GM06990 (cell line): ENCODE results near the gene HES5.
A peak's percentile ranks its signal among the peaks of the same experiment; 100 is the strongest.

ENCODE experiments used
- DNase-seq: peaks from one replicate; pipeline ENCODE4 v3.0.0-alpha.2; 2011; ENCODE audit not compliant: insufficient read length; ENCODE audit errors: extremely low read depth
- H3K27me3 ChIP-seq: replicated peaks from 2 replicates; pipeline ENCODE4 v1.6.0; 2011; ENCODE audit warnings: low read length; ENCODE audit not compliant: control insufficient read depth, insufficient read depth
- H3K36me3 ChIP-seq: 2 replicates; pipeline ENCODE4 v1.5.1; 2011; ENCODE audit warnings: low read length; ENCODE audit not compliant: control insufficient read depth, insufficient read depth
- H3K4me3 ChIP-seq: replicated peaks from 2 replicates; pipeline ENCODE4 v1.5.1; 2011; ENCODE audit warnings: low read depth, mild to moderate bottlenecking, control low read depth, low read length
- CTCF ChIP-seq: IDR thresholded peaks from 2 replicates; pipeline ENCODE4 v1.5.1; 2011; ENCODE audit warnings: low read length, control low read depth, mild to moderate bottlenecking, inconsistent platforms; ENCODE audit not compliant: insufficient read depth, poor library complexity, severe bottlenecking

Gene HES5

GRCh38 chr1:2528966-2529783, 888 bp downstream of the HES5 start:
- Histone ChIP-seq H3K36me3 (no peaks in the 10 kb centered on the region), H3K27me3 (peaks cover 2% of the 10 kb centered on the region; the same call in 1 of the 2 replicates), H3K4me3 (peak overlapping the region; percentile 26)
- peak; percentile 38 for TF ChIP-seq CTCF
- no peak for DNase-seq

- Histone ChIP-seq H3K4me3 (no peak overlapping the region), H3K27me3 (peaks cover 2% of the 10 kb centered on the region; the same call in 1 of the 2 replicates)
- DNase-seq = no peak
These were observed 1.5 kb downstream of the HES5 start for GRCh38 chr1:2528611-2528965.

GRCh38 chr1:2528016-2528415, 2.0 kb downstream of the HES5 start:
- no peaks in the 10 kb centered on the region for H3K36me3 ChIP-seq
- TF ChIP-seq CTCF = no peak
- DNase-seq = no peak
- H3K27me3 ChIP-seq = peaks cover 2% of the 10 kb centered on the region; the same call in 1 of the 2 replicates
- no peak overlapping the region for H3K4me3 ChIP-seq

More at GRCh38 chr1:2528611-2528965, 1.5 kb downstream of the HES5 start:
- no peak for TF ChIP-seq CTCF
- H3K36me3 ChIP-seq = no peaks in the 10 kb centered on the region

GRCh38 chr1:2527556-2527860, 2.6 kb downstream of the HES5 start:
- DNase-seq = no peak
- TF ChIP-seq CTCF = no peak
- peaks cover 2% of the 10 kb centered on the region; the same call in 1 of the 2 replicates for H3K27me3 ChIP-seq
- H3K36me3 ChIP-seq = no peaks in the 10 kb centered on the region
- H3K4me3 ChIP-seq = no peak overlapping the region

- H3K27me3 ChIP-seq = peaks cover 2% of the 10 kb centered on the region; the same call in 1 of the 2 replicates
- TF ChIP-seq CTCF = no peak
- peak; percentile 69 for DNase-seq
- no peaks in the 10 kb centered on the region for H3K36me3 ChIP-seq
- H3K4me3 ChIP-seq = peak overlapping the region; percentile 69
These were observed 3.1 kb downstream of the HES5 start for GRCh38 chr1:2526824-2527555.
